GM10266 (cell line): ENCODE data around the gene TFAP2A.

ENCODE experiments used
- DNase-seq: peaks from one replicate; pipeline ENCODE4 v3.0.0; 2012; ENCODE audit errors: extremely low spot score
- CTCF ChIP-seq: IDR thresholded peaks from 2 replicates; pipeline ENCODE4 v1.5.1; 2012; ENCODE audit warnings: mild to moderate bottlenecking, low read depth; ENCODE audit not compliant: control insufficient read depth, insufficient read depth; ENCODE audit errors: missing control alignments

The TFAP2A gene

GRCh38 chr6:10421158-10421920 is 6.5 kb upstream of the TFAP2A start:
- peak; percentile 17 for DNase-seq
- TF ChIP-seq CTCF: no peak

GRCh38 chr6:10420546-10421157 is 5.8 kb upstream of the TFAP2A start:
- TF ChIP-seq CTCF: no peak
- no peak for DNase-seq

DNA sequence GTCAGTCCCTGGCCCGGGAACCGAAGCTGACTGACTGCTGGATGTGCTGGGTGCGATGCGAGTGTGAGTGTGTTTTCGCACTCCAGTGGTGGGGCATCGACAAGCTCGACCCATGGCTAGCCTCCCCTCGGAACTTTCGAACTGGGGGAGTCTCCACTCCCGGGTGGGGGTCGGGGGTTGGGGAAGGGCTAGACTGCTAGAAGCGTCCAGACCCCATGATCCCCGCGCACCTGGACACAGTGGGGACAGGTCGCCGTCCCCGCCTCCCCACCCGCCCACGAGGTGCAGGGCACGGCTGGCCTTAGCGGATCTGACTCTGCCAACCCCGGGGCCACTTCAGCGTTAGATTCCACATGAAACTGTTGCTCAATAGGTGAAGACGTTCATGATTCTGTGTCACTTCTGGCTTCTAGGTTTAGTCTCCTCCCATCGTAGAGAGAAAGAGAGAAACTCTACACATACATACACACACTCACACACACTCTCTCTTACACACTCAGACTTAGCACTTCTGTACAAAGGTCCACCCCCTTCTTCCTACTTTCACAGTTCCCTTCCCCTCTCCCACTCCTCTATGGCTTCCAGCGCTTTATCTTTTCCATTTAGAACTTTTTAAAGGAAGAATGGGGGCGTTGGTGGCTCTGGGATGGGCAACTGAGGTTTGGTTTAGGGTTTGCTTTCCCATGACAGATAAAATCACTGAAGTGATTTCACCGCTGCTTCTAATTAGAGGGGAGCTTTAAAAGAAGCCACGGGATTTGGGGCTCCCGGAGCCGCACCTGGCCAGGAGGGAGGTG is 5.1 kb upstream of the TFAP2A start:
- no peak for TF ChIP-seq CTCF
- DNase-seq: no peak

DNA sequence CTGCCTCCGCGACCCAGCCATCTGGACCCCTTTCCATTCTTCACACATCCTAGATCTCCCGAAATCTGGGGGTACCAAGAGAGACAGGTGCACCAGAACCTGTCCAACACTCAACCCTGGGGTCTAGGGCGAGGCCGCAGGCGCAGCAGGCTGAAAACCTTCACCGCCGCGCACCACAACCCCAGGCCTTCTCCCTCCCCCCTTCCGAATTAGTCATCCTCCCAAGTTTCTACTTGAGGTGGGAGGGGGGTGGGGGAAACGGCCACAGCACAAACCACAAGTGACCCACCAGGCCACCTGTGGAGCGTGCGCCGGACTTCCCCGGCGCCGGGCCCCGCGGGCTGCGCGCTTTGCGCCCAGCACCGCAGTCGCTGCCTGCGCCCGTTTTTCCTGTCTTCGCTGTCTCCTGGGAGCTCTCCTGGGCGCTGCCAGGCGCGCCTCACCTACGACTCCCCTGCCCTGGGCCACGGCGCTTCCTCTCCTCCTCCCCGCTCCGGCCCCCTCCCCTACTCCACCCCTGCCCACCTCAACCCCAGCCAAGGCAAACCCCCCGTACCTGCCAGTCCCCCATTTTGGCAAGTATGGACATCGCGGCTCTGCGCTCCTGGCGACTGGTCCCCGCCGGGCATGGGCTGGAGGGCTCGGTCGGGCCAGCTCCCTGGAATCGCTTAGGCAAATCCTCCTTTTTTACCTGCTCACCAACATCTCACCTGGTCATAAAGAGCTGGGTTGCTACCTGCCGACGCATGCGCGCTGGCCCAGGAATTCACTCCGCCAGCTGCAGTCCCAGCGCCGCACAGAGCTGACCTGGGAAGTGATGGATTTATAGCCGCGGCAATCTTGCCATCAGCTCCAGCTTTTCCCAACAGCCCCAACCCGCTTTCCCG is 4.2 kb upstream of the TFAP2A start:
- no peak for DNase-seq
- TF ChIP-seq CTCF: no peak

DNA sequence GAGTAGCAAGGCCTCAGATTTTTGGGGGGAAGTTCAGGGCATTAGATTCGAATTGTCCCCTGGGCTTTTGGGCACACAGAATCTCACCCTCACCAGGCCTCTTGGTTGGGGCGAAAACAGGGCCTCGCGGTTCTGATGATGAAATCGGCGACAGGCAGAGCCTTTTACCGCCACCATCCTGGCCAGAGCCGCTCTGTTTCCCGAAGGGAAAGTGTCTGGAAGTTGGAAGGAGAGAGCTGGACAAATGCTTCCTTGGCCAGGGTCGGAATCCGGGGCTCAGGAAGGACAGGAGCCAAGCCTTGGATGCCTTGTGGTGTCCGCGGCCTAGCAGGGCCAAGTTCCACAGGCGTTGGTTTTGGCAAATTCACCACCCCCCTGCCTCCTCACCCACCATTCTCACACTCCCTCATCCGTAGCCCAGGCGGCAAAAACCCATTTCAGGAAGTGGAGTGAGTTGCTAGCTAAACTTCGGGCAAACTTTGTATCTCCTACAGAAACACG is 3.5 kb upstream of the TFAP2A start:
- DNase-seq: no peak
- no peak for TF ChIP-seq CTCF

GRCh38 chr6:10417681-10418104 is 2.8 kb upstream of the TFAP2A start:
- no peak for TF ChIP-seq CTCF
- no peak for DNase-seq
